AG10803 (cell line): ENCODE measurements around the gene TNPO3.

Experiments
- DNase-seq: peaks from one replicate; pipeline ENCODE4 v3.0.0; 2010; ENCODE audit warnings: low read depth
- H3K4me3 ChIP-seq: 2 replicates; pipeline ENCODE4 v1.5.1; 2011; ENCODE audit warnings: mild to moderate bottlenecking, low read length, control low read depth
- CTCF ChIP-seq: conservative IDR thresholded peaks from 2 replicates; pipeline ENCODE4 v1.5.1; 2011; ENCODE audit warnings: mild to moderate bottlenecking, low read length, control low read depth, inconsistent platforms

Gene TNPO3

DNA sequence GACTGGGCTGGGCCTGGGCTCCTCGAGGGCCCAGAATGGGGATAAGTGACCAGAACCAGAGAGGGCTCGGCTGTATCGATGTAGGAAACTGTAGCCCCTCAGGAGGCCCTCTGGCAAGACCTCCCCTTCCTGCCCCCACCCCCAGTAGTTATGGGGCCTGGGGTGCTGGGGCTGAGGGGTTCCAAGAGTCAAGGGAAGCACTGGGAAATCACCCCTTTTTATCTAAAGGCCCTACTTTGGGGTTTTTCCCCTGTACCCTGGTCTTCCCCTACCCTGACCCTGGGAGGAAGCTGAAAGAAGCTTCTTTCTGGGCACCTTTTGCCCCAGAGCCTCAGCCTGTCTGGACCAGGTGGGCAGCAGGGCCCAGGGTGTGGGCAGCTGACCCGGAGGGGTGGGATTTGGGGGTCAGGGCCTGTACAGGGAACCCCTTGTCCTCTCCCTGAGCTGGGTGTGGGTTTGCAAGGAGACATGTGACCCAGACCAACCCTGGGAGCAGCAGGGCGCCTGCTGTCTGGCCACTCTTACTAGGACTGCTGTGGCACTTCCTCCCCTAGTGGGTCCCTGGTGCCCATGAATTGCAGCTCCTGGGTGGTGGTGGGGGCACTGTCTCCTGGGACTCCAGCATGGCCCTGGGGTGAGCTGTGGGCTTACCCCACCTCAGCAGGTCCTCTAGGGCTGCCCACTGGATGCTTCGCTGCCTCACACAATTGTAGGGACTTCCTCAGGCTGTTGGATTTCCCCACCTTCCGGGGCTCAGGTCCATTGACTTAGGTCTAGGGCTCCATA is 115.6 kb downstream of the TNPO3 start:
- H3K4me3 ChIP-seq = no peak overlapping the region
- DNase-seq = no peak
- no peak for TF ChIP-seq CTCF

- no peak for DNase-seq
- H3K4me3 ChIP-seq = peak overlapping the region; percentile 50
- TF ChIP-seq CTCF = no peak
Observed at GRCh38 chr7:128938544-128939074, 116.3 kb downstream of the TNPO3 start.

DNA sequence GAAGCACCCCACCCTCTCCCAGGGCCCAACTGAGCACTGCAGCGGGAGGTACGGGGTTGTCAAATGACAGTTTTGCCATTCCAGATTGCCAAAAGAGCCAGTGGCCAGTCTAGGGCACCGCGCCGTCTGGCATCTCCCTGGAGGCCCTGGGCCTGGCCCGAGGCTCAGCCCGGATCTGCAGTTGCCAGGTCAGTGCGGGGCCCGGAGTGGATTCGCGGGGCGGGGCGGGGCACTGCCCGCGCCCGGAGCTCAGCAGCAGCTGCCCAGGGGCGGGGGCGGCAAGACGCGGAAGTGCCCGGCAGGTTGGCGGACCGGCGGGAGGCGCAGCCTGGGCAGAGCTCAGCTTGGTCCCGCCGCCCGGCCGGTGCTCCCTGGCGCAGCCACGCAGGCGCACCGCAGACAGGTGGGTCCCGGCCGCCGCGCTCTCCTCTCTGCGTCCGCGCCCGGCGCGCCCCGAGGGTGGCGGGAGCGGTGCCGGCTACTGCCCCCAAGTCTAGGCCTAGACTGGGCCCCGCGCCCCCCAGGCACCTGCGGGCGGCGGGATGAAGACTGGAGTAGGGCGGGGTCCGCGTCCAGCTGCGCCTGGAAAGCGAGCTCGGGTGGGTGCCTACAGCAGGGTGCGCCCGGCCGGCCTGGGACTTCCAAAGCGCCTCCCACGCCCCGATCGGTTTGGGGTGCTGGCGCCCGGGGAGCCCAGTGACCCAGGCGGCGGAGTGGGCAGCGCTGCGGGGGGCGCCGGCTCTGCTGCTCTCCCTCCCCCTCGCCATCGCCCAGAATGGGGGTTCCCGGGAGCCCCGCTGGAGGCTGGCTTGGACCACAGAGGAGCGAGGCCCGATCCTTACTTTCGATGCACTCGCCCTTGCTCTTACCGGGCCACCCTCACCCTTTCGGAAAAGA is 117.0 kb downstream of the TNPO3 start, which contains the start of gene IRF5:
IRF5 (plus strand) TSS at position 281 of the 897 bp plus-strand sequence. CDS start 4,155 bp downstream, outside the sequence.
- TF ChIP-seq CTCF = no peak
- peak within 1 kb of the TSS; percentile 50 for H3K4me3 ChIP-seq
- no peak for DNase-seq

GRCh38 chr7:128937271-128937646 is 117.7 kb downstream of the TNPO3 start:
- DNase-seq = no peak
- no peak overlapping the region for H3K4me3 ChIP-seq
- TF ChIP-seq CTCF = no peak

- no peak for TF ChIP-seq CTCF
- DNase-seq = no peak
Observed at GRCh38 chr7:128936798-128937197, 118.1 kb downstream of the TNPO3 start.

GRCh38 chr7:128935342-128935730 is 119.6 kb downstream of the TNPO3 start:
- H3K4me3 ChIP-seq = no peak overlapping the region
- no peak for TF ChIP-seq CTCF
- DNase-seq = no peak

More at GRCh38 chr7:128936798-128937197, 118.1 kb downstream of the TNPO3 start:
- H3K4me3 ChIP-seq = no peak overlapping the region
